DOHH2 (cell line): Measurements from ENCODE around the gene EARS2.

Experiments used
- CTCF ChIP-seq: fragments of 200-600 bp; sonication (generic); IDR thresholded peaks from one replicate; pipeline ENCODE4 v1.5.1; 2014; ENCODE audit warnings: antibody characterized with exemption, mild to moderate bottlenecking, low read depth, low read length; ENCODE audit not compliant: poor library complexity, severe bottlenecking
- EZH2phosphoT487 ChIP-seq: fragments of 200-600 bp; sonication (generic); IDR thresholded peaks from 2 replicates; pipeline ENCODE4 v1.6.1; 2017; ENCODE audit warnings: borderline replicate concordance, mild to moderate bottlenecking, antibody characterized with exemption, low read length, moderate library complexity, mixed read lengths

GRCh38 chr16:23535901-23536300 lies 21.2 kb downstream of the EARS2 start:
- TF ChIP-seq CTCF (no peak), EZH2phosphoT487 (no peak)
